Measurements from ENCODE around the gene RASGRF2.

RASGRF2 gene

DNA sequence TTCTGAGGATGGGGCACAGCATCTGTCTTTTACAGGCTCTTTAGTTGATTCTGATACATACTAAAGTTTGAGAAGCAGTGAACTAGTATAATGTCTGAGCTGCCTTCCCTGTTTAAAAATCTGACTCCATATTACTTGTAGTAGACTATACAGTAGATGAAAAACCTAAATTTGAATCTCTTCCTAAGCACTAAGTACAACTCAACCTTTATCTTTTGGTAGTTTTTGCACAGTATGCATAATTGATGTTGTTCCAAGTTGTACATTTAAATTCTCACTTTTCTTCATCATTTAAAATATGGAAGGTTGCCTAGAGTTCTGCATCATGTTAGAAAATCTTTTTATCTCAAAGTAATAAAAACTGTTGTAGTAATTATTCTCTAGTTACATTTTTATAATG is 174.4 kb downstream of the RASGRF2 start:
- H3K27ac ChIP-seq: no peak overlapping the region
- no peak overlapping the region for H3K4me3 ChIP-seq
- no peak for DNase-seq
- no peaks in the 10 kb centered on the region for H3K27me3 ChIP-seq
- H3K36me3 ChIP-seq: no peaks in the 10 kb centered on the region
- intact Hi-C loops (cut with DNase I; ENCODE audit: low total_unique reads): no loop called here
- no peaks in the 10 kb centered on the region for H3K4me1 ChIP-seq
- peaks cover 0 to 3% (median 0%) of the 10 kb centered on the region in 3 donors for H3K9me3 ChIP-seq
- TF ChIP-seq, protein P1, sequence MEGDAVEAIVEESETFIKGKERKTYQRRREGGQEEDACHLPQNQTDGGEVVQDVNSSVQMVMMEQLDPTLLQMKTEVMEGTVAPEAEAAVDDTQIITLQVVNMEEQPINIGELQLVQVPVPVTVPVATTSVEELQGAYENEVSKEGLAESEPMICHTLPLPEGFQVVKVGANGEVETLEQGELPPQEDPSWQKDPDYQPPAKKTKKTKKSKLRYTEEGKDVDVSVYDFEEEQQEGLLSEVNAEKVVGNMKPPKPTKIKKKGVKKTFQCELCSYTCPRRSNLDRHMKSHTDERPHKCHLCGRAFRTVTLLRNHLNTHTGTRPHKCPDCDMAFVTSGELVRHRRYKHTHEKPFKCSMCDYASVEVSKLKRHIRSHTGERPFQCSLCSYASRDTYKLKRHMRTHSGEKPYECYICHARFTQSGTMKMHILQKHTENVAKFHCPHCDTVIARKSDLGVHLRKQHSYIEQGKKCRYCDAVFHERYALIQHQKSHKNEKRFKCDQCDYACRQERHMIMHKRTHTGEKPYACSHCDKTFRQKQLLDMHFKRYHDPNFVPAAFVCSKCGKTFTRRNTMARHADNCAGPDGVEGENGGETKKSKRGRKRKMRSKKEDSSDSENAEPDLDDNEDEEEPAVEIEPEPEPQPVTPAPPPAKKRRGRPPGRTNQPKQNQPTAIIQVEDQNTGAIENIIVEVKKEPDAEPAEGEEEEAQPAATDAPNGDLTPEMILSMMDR (IDR thresholded peaks at IDR 0.05): no peak

DNA sequence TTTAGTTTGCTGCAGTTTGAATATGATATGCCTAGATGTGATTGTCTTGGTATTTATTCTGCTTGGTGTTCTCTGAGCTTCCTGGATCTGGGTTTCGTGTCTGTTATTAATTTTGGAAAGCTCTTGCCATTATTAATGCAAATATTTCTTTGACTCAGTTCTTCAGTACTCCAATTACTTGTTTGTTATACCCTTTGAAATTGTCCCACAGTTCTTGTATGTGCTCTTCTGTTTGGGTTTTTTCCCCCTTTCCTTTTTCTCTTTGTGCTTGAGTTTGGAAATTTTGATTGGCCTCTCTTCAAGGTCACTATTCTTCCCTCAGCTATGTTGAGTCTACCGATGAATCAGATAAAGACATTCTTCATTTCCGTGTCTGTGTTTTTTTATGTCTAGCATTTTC is 176.4 kb downstream of the RASGRF2 start:
- DNase-seq: no peak
- peaks cover 0 to 13% (median 8%) of the 10 kb centered on the region in 4 donors for H3K4me1 ChIP-seq
- intact Hi-C loops (cut with DNase I; ENCODE audit: low total_unique reads): no loop called here
- no peak overlapping the region for H3K27ac ChIP-seq
- no peak overlapping the region for H3K4me3 ChIP-seq
- TF ChIP-seq, protein P1 (IDR thresholded peaks at IDR 0.05): no peak
- no peaks in the 10 kb centered on the region for H3K27me3 ChIP-seq
- no peaks in the 10 kb centered on the region for H3K36me3 ChIP-seq
- peaks cover 0 to 3% (median 0%) of the 10 kb centered on the region in 3 donors for H3K9me3 ChIP-seq

DNA sequence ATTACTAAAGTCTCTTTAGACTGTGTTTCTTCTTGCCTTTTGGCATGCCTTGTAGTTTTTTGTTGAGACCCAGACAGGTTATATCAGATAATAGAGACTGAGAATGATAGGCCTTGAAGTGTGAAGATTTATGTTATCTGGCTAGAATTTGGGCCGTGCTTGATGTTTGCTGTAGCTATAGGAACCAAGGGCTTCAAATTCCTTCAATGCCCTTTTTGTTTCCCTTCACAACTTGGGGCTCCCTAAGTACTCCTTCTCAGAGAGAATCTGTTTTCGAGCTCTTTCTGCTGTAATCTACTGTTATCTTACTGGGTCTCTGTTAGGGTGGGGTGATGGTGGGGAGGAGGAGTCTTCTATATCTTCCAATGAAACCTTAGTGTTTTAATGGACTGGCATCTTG is 177.7 kb downstream of the RASGRF2 start:
- Histone ChIP-seq H3K27ac (no peak overlapping the region), H3K4me1 (peaks cover 0 to 13% (median 8%) of the 10 kb centered on the region in 4 donors), H3K4me3 (no peak overlapping the region), H3K9me3 (peaks cover 0 to 3% (median 0%) of the 10 kb centered on the region in 3 donors), H3K36me3 (no peaks in the 10 kb centered on the region), H3K27me3 (no peaks in the 10 kb centered on the region)
- intact Hi-C loops (cut with DNase I; ENCODE audit: low total_unique reads): no loop called here
- TF ChIP-seq, protein P1 (IDR thresholded peaks at IDR 0.05): no peak
- no peak for DNase-seq

DNA sequence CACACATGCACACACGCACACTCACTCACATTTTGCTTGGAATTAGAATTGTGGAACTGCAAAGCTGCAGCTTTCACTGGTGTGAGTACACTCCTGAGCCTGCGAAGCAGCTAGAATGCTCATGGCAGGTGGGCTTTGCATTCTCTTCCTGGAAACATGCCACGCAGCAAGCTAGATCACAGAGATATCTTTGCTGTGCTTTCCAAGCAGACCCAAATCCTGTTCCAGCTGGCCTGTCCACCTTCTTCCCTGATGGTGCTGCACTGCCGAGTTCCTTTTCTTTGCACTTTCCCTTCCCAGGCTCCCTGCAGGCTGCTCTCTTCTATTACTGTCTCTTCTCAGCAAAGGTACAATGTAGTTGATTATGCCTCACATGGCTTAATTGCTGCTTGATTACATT is 180.3 kb downstream of the RASGRF2 start:
- no peak for DNase-seq
- intact Hi-C loops (cut with DNase I; ENCODE audit: low total_unique reads): no loop called here
- TF ChIP-seq, protein P1 (IDR thresholded peaks at IDR 0.05): no peak
- Histone ChIP-seq H3K9me3 (peaks cover 0 to 3% (median 0%) of the 10 kb centered on the region in 3 donors), H3K4me3 (no peak overlapping the region), H3K27me3 (peaks cover 0 to 2% of the 10 kb centered on the region in 2 donors), H3K4me1 (peaks cover 0 to 13% (median 8%) of the 10 kb centered on the region in 4 donors), H3K27ac (no peak overlapping the region), H3K36me3 (no peaks in the 10 kb centered on the region)

DNA sequence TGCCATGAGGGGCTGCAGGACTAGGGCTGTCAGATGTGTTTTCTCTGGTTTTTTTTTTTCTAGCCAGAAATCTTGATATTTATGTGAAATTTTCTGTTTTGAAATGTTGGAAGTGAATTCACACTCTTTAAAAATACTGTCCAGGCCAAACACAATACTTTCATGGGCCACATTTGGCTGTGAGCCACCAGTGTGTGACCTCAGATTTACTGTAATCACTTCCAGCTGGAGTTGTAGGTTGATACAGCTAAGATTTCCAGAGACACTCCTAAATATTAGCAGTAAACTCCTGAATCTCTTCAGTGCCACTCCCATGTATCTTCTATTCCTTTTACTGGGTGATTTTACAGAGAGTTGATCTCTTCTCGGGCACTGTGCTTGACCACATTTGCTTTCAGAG is 180.8 kb downstream of the RASGRF2 start:
- intact Hi-C loops (cut with DNase I; ENCODE audit: low total_unique reads): no loop called here
- Histone ChIP-seq H3K9me3 (peaks cover 0 to under 1% (median 0%) of the 10 kb centered on the region in 3 donors), H3K27me3 (peaks cover 0 to 2% of the 10 kb centered on the region in 2 donors), H3K4me1 (peaks cover 0 to 13% (median 8%) of the 10 kb centered on the region in 4 donors), H3K4me3 (no peak overlapping the region), H3K27ac (no peak overlapping the region), H3K36me3 (no peaks in the 10 kb centered on the region)
- TF ChIP-seq, protein P1 (IDR thresholded peaks at IDR 0.05): no peak
- DNase-seq: peak in 1 of 2 donors; percentile 37

DNA sequence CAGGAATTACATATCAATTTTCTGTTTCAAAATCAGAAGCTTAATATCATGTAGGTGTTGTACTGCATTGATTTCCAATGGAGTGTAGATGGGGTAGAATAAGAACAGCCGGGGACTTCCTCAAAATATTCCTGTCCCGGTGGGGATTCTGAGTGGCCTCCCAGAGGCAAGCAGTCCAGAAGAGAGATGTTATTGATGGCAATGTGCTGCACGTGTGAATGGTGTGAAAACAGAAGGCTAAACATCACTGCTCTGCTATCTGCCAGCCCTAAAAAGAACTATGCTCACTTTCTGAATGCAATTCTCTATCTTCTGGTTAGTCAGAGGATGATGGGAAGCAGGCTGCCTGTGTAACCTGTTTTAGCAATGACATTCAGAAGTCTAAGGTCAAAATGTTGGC is 181.9 kb downstream of the RASGRF2 start:
- intact Hi-C loops (cut with DNase I; ENCODE audit: low total_unique reads): no loop called here
- Histone ChIP-seq H3K36me3 (no peaks in the 10 kb centered on the region), H3K9me3 (no peaks in the 10 kb centered on the region), H3K27me3 (peaks cover 0 to 2% of the 10 kb centered on the region in 2 donors), H3K4me3 (no peak overlapping the region), H3K27ac (no peak overlapping the region), H3K4me1 (peaks cover 0 to 13% (median 8%) of the 10 kb centered on the region in 4 donors)
- no peak for DNase-seq
- TF ChIP-seq, protein P1 (IDR thresholded peaks at IDR 0.05): no peak

Data from tibial artery (tissue), 4 donors.